Stimulated activated CD8-positive, alpha-beta memory T cell treated with anti-CD3 and anti-CD28 coated beads, Interleukin-2, amount 100 ng/mL, for 1 hour (primary cell): ENCODE measurements around the gene SNX25.

Experiments
- DNase-seq, 2 donors: peaks; one replicate each; pipeline ENCODE4 v3.0.0-alpha.2; 2020; ENCODE audit warnings: low read depth in 2 of 2

SNX25 gene

DNA sequence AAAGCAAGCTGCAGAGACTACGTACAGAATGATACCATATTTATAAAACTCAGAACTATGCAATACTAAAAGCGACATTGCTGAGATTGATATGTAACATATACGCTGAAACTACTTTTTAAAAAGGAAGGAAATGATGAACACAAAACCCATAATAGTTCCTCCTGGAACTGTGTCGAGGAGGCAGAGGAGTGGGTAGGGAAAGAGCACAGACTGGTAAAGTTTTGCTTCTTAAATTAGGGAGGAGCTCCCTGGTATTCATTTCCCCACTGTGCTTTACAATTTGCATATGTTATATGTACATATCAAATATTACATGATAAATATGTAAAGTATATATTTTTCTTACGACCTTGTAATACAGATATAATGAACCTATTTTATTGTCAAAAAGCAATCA lies 202.5 kb downstream of the SNX25 start:
- DNase-seq, result no peak

DNA sequence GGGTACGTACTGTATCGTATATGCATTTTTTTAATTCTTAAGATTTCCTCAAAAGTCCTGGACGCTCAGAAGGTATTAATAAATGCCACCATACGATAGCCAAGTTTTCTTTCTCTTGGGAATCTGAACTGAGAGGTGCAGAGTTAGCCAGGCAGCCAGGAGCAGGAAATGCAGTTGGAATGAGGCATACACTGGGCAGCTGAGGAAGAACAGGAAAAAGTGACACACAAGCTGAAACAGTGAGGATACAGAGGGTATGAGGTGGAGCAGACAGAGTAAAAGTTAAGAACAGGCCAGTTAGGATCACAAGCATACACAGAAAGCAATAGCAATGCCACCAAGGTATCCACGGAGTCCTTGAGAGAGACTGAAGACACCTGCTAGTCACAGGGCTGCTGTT lies 203.0 kb downstream of the SNX25 start:
- DNase-seq, result no peak
